NCI-H524 (cell line): ENCODE measurements around the gene CDC6.

ENCODE experiments used
- DNase-seq, 2 experiments: peaks; one replicate each; lab custom pipeline; 2025; lab: John Stamatoyannopoulos, UW

The CDC6 gene, protein sequence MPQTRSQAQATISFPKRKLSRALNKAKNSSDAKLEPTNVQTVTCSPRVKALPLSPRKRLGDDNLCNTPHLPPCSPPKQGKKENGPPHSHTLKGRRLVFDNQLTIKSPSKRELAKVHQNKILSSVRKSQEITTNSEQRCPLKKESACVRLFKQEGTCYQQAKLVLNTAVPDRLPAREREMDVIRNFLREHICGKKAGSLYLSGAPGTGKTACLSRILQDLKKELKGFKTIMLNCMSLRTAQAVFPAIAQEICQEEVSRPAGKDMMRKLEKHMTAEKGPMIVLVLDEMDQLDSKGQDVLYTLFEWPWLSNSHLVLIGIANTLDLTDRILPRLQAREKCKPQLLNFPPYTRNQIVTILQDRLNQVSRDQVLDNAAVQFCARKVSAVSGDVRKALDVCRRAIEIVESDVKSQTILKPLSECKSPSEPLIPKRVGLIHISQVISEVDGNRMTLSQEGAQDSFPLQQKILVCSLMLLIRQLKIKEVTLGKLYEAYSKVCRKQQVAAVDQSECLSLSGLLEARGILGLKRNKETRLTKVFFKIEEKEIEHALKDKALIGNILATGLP

DNA sequence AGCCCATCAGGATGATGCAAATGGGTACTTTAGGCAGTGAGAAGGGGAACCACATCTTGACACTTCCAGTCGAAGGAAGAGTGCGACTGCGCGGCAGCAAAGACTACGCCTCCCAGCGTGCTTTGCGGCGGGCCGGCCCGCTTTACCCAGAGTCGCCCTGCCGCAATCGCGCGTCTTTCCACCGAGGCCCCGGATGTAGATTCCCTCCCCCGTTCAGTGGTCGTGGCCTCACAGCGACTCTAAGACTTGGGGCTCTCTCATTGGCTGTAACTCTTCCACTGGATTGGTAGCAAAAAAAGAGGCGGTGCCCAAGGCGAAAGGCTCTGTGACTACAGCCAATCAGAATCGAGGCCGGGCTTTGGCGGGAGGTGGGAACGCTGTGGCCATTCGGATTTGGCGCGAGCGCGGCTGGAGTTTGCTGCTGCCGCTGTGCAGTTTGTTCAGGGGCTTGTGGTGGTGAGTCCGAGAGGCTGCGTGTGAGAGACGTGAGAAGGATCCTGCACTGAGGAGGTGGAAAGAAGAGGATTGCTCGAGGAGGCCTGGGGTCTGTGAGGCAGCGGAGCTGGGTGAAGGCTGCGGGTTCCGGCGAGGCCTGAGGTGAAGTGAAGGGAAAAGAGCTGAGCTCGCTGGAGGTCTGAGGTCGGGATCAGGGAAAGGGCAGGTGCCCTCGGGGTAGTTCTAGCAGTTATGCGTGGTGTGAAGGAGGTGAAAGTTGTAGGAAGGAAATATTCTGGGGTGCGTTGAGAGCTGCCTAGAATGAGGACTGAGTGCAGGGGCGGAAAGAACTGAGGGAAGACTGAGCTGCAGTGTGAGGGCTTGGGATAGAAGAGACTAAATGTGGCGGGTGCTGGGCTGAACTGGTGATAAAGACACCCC lies at the start of gene CDC6:
Gene CDC6 (plus strand): TSS at position 386 of the 876 bp plus-strand sequence. CDS start 1,542 bp downstream, outside the sequence.
- peak; percentile 99 to 100 for DNase-seq

DNA sequence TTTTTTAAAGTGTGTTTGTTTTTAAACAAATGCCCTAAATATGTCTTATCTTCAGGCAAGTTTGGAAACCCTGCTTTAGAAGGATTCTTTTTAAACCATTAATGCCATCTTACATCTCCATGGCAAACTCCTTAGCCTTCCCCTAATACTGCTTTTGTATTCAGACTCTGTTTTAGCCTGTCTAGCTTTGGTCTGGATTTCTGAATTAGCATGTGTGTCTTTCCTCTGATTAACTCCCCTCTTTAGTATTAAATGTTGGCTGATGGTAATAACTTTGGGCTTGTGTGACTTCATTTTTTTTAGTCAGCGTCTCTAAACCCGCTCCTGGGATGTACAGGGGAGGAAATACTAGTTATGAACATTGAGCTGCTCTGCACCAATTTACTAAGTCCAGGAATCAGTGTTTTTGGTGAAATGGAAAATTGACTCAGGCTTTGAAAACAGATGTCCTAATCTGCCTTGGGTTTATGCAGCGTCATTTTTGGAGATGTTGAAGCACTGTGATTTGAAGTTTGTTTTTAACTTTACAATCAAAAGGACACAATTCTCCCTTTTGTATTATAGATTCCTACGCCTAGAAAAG lies 46.3 kb upstream of the CDC6 start:
- no peak for DNase-seq

DNA sequence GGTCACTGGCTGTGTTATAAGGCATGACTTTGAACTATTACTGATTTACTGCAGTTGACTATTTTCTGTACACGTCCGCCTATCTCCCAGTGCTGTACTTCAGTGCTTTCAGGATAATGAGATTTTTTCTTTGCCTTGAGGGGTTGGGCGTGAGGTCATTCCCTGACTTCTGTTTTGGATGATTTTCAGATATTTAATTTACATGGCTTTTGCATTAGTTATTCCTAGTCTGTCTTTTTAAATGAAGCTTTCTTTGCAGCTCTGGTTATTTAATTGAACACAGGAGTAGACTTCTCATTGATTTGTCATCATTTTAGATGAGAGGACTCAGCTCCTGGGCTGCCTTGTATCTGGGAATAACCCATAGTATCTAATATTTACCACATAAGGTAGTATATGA lies 44.9 kb upstream of the CDC6 start:
- no peak for DNase-seq

DNA sequence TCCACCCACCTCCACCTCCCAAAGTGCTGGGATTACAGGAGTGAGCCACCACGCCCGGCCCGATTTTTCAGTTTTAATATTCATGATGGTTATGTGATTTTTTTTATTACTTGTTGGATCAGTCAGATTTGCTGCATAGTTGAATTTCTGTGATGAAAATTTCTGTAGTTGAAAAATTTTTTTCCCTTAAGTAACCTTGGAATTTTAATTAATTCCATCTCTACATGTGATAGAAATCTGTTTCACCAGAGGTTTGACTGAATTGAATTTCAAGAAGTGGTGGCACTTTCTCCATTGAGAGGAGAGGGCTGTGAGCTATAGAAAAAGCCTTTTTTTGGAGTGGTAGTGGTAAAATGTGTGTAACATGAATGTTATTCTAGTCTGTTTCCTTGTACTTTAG lies 43.9 kb upstream of the CDC6 start:
- DNase-seq: no peak

DNA sequence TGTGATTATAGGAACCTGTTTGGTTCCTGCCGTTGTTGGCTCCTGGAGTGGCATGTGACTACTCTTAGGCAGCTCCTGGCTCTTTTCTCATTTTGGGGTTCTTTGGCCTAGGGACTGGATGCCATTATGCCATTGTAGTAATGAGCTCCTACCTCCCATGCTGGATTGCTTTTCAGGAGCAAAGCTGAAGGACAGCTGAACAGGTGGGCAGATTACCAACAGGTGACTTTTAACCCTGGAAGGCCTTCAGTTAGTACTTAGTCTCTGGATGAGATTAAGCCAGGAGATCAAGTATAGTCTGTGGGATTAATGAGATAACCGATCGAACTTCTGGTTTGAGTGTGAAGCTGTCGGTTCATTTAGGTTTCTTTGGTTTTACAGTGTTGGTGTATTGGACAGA lies 43.4 kb upstream of the CDC6 start:
- peak in 1 of 2 experiments; percentile 32 for DNase-seq

DNA sequence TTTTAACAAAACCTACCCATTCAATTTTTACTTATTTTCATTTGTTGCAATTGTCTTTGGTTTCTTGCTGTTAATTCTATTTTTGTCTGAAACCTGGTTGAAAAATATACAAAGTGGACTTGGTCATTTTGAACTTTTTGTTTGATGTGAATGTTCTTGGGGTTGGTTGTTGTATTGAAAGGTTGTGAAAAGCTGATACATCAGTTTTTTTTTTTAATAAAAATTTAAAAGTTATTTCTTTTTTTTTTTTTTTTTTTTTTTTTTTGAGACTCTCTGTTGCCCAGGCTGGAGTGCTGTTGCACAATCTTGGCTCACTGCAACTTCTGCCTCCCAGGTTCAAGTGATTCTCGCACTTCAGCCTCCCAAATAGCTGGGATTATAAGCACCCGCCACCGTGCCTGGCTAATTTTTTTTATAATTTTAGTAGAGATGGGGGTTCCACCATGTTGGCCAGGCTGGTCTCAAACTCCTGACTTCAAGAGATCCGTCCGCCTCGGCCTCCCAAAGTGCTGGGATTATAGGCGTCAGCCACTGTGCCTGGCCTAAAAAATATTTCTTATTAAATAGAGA lies 39.7 kb upstream of the CDC6 start:
- no peak for DNase-seq

DNA sequence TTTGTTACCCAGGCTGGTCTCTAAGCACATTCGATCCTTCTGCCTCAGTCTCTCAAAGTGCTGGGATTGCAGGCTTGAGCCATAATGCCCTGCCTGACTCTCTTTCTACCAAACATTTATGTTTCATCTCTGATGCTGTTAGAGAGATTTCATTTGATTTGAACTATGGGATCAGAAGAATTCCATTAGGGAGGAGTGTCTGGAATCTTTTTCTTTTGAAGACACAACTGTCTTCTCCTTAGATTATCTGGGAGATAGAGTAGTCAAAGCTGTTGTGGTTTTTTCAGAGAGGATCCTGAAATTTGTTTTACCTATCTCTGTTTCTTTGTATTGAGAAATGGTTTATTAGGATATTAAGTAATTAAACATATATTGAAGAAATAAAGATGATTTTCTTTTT lies 39.2 kb upstream of the CDC6 start:
- DNase-seq: no peak

DNA sequence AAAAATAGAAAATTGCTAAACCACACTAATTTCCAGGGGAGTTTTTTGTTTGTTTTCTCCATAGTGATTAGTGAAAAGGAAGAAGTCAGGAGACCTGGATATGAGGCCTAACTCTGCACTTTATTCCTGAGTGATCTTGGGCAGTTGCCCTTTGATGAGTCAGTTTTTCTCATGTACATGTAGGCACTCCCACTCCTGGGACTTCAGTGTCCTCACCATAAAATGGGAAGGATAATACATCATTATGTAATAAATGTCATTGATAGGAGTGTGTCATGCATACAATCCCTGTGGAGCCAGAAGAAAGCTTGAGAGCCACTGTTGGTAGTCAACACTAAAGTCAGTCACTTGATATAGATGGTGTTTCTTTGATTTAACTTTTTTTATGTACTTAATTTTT lies 36.1 kb upstream of the CDC6 start:
- no peak for DNase-seq

DNA sequence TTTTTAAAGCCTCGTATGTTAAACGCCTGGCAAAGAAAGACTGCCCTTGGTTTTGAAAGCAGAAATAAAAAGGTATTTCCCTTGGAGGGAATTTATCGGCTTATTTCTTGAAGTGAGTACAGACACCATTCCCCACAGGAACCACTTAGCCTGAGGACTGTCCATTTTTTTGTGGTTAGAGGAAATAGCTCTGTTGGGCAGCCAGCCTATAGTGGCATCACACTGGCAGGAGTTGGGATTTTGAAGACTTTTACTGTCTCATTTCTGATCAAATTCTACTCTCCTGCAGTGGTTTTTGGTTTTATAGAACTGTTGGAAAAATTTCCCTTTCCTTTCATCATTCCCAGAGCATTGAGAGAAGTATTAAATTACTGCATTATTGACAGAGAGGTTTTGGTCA lies 34.1 kb upstream of the CDC6 start:
- DNase-seq: no peak

DNA sequence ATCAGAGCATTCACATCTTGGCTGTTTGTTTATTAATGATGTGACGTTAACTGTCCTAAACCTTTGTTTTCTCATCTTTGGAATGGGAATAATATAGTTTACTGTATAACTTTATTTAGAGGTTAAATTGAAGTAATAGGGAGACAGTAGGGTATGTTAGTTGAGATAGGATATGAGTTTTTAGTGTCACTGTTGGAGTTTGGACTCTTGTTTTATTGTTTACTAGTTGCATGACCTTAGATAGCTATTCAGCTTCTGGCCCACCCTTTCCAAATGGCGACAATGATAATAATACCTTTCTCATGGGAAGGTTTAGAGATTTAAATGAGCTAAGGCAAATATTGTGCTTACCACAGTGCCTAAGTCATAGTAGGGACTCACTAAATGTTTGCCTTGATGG lies 28.2 kb upstream of the CDC6 start:
- DNase-seq: no peak

DNA sequence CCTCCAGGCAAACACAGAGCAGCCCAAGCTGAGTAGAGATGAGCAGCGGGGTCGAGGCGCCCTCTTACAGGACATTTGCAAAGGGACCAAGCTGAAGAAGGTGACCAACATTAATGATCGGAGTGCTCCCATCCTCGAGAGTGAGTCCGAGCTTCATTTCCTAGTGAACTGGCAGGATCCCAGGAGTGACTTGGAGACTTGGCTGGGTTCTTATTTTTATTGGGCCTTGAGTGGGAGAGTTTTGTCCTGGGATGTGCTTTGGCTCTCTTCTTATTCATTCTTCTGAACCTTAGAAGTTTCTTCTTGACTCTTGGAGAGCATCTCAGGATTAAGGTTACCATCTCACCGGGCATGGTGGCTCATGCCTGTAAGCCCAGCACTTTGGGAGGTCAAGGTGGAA lies 27.2 kb upstream of the CDC6 start:
- DNase-seq: no peak

DNA sequence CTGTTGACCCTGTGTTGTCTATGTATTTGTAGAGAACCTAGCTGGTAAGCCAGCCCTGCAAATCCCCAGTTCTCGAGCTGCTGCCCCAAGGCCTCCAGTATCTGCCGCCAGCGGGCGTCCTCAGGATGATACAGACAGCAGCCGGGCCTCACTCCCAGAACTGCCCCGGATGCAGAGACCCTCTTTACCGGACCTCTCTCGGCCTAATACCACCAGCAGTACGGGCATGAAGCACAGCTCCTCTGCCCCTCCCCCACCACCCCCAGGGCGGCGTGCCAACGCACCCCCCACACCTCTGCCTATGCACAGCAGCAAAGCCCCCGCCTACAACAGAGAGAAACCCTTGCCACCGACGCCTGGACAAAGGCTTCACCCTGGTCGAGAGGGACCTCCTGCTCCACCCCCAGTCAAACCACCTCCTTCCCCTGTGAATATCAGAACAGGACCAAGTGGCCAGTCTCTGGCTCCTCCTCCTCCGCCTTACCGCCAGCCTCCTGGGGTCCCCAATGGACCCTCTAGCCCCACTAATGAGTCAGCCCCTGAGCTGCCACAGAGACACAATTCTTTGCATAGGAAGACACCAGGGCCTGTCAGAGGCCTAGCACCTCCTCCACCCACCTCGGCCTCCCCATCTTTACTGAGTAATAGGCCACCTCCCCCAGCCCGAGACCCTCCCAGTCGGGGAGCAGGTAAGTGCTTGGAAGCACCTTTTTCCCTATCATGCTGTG lies 23.1 kb upstream of the CDC6 start:
- DNase-seq: no peak

DNA sequence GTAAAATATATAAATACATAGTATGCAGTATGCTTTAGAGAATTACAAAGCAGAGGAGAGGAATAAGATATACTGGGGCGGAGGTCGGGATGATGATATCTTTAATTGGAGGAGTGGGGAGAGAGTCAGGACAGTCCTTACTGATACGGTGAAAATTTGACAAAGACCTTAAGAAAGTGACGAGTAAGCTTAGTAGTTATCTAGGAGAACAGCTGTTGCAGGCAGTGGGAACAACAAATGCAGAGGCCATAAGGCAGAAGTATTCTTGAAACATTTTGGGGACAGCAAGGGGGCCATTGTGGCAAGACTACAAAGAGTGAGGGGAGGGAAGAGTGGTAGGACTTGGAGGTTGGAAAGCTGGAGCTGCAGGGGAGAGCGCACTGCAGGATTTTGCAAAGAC lies 22.3 kb upstream of the CDC6 start:
- no peak for DNase-seq

DNA sequence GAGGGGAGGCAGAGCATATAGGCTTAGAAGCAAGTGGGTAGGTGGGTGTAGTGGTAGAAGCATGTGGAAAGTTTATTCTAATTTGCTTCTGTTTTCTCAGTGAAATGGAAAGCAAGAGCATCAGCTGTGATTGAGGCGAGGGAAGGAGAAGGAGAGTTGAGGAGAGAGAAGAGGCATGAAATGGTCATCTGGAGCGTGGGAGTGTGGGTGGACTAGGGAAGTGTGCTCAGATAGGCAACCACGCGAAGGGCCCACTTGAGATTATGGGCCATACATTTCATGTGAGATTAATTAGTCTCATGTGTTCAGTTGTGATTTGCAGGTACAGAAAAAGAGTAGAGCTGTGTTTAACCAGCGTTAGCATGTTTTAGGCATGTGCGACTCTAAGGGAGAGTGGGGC lies 20.8 kb upstream of the CDC6 start:
- no peak for DNase-seq

DNA sequence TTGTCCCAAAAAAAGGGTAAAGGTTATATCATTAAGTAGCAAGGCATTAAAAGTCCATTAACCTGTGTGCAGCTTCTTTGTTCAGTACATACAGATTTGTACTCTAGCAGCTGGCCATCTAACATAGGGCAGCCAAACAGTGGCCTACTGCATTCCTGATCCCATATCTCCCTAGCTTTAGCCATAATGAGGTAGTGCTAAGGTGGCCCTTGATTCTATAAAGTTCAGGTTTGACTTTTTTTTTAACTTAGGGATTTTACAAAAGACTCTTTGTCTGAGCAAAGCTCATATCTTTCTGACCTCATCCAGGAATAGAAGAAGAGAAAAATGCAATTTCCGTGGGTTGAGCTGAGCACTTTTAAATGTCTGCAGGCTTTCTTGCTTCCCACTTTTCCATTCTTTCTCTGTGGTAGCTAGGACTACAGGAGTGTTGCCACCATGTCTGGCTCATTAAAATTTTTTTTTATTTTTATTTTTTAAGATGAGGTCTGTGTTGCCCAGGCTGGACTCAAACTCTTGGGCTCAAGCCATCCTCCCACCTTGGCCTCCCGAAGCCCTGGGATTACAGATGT lies 19.5 kb upstream of the CDC6 start:
- no peak for DNase-seq

DNA sequence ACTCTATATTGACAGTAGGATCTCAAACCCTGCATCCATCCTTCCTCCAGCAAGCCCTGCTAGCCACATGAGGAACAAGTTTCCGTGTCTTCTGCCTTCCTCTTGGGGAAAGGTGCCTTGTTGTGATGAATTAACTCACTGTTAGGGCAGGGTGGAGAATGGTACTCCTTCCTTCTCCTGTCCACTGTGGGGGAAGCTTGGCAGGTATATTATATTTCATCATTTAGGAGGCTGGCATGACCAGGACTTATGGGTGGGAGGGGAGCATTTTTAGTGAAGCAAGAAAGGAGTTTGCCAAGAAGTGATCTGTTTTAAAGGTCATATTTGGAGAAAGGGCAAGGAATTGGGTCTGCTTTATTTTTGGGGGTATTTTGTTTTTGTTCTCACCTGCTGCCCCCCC lies 9.3 kb upstream of the CDC6 start:
- DNase-seq: no peak

DNA sequence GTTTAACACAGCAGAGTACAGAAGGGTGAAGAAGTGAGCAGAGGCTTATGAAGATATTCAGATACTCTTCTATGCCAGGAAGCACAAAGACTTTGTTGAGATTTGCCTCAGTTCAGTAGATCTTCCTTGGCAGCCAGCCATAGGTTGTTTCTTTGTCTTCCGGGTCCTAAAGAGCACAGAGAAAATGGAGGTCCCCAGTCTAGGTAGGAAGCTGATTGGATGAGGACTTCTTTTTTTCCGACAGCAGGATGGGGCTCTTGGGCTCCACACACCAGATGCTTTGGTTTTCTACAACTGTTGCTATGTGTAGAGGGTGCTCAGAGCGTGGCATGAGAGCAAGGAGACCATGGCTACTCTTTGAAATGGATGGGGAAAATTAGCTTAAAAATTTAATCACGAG lies 8.3 kb upstream of the CDC6 start:
- no peak for DNase-seq

DNA sequence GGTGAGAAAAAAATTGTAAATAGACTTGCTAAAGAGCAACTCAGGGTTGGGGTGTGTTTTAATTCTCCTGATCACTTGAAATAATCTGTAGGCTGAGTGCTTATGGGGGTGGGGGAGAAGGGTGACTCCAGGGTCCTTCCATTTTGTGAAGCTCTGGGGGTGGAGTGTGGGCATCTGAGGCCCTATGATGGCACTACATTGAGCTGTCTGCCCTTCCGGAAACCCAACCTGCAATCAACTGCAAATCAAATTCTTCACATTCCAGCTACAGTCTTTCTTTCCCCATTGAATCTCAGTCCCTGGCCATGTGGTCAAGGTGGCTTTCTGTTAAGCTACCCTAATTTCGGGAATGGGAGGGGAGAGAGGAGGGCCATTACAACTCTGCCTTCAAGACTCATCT lies 6.0 kb upstream of the CDC6 start:
- DNase-seq: no peak

DNA sequence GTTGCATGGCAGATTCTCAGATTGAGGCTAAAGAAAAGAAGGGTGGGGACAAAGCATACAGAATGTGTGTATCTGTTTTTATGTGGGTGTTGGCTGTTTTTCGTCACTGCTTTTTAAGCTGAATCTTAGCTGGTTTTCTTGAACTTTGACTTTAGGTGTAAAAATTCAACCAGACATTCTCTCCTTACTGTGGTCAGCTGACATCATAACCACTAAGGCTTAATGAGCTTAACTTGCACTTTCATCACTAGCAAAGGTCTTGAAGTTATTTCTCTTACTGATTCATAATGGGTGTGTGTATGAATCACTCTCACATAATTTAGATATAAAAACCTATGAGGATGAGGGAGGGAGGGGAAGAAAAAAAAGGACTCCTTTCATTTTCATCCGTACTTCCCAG lies 4.0 kb upstream of the CDC6 start:
- no peak for DNase-seq

DNA sequence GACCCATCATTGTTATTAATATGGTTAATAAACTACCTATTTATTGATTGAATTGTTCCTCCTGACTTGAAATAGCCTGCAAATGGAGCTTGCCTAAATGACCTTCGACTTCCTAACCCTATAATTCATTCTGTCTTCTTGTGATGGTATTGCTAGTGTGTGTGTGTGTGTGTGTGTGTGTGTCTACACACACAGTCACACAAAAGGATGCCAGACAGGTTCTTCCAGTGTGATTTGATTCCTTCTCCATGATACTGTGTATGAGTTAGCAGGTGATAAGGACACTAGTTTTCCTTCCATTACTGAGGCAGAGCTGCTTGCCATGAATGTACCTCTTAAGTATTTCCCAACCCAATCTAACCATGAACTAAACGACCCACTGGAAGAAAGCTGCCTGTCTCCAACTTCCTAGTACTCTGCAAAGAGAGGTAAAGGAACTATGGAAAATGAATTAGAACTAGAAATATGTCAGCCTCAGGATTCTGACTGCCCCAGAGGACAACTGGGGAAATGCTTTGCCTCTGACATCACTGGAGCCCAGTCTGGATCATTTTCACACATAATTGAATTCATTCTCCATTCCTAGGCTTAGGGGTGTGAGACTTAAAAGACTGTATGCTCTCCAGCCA lies 3.5 kb upstream of the CDC6 start:
- DNase-seq: no peak

DNA sequence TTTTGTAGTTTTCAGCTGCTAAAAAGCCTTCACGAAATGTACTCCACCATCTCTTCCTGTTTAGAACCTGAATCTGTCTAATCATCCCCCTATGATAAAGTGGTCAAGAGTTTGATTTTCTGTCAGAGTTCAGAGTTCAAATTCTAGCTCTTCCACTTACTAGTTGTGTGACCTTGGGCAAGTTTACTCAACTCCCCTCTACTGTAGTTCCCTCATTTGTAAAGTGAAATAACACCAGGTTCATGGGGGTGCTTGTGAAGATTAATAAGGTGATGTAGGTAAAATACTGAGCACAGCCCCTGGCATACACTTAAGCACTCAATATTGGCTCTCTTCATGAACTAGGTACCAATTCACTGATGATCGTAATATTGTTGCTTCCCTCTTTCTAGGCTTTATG lies 1.2 kb upstream of the CDC6 start:
- no peak for DNase-seq
